Hematopoietic multipotent progenitor cell (in vitro differentiated cells): ENCODE data around the gene PROB1. TPM values are rescaled to one million over a fixed set of nuclear protein-coding genes. Genes with fewer than 3 reads are reported as not detected.
A peak's percentile ranks its signal among the peaks of the same experiment; 100 is the strongest.
"Not testable (repeated sequence)": the region's sequence is repeated elsewhere in the genome, so short reads cannot be mapped to it uniquely, and the experiment has no call there.

Source experiments
- DNase-seq, 3 donors: peaks; one replicate each; pipeline ENCODE4 v3.0.0-alpha.2; 2011 to 2015; ENCODE audit warnings: low read depth in 2 of 3, low spot score in 2 of 3
- total RNA-seq: library from RNA; depleted of rRNA; stranded (reverse); fragments of >200 nt; gene quantifications from one replicate; pipeline ENCODE4 v1.2.3, GENCODE V29; 2012

Gene PROB1
- total RNA-seq, 1 donor, result 2.4 TPM

DNA sequence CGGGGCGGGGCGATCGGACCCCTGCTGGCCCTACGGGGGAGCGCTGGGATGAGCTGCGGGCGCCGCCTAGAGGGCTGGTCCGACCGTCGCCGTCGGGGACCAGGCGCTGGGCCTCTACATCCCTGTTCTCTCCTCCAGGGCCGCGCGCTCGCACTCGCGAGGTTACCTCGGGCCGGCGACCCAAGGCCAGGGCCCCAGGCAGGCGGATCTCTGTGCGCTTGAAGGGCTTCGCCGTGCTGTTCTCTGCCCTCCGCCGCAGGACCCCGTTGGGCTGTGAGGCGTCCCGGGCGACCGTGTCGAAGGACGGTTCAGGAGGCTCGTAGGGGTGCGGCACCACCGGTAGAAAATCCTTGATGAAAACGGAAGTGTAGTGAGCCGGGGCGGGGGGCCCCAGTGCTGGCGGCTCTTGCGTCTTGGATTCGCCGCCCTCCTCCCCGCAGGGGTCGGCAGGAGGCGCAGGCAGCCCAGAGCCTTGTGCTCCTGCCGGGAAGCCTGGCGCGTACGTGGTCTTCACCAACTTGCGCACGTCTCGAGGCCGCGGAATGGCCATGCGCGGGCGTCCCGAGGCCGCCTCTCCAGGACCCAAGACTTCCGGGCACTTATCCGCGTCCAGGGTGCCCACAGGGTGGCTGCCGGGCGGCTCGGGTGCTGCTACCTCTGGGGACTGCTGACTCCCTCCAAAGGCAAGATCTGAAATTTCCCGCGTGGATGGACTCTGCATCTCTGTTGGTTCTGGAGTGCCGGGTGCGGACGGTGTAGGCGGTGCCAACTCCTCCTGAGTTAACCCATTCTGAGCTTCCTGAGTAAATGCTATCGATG is 2.0 kb downstream of the PROB1 start:
- peak; percentile 47 to 92 (median 92) for DNase-seq

DNA sequence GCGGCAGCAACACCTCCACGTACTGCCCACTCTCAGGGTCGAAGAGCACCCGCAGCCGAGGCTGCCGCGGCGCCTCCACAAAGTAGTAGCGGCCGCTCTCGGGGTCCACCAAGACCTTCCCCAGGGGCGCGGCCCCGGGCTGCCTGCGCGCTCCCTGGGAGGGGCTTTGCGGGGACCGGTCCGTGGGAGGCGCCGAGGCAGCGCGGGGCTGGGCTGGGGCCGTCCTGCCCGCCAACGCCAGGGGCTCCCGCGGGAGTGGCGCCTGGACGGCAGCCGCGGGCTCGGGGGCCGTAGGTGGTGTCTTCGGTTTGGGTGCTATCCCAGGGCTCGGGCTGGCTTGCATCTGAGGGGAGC is 2.6 kb downstream of the PROB1 start:
- no peak for DNase-seq

DNA sequence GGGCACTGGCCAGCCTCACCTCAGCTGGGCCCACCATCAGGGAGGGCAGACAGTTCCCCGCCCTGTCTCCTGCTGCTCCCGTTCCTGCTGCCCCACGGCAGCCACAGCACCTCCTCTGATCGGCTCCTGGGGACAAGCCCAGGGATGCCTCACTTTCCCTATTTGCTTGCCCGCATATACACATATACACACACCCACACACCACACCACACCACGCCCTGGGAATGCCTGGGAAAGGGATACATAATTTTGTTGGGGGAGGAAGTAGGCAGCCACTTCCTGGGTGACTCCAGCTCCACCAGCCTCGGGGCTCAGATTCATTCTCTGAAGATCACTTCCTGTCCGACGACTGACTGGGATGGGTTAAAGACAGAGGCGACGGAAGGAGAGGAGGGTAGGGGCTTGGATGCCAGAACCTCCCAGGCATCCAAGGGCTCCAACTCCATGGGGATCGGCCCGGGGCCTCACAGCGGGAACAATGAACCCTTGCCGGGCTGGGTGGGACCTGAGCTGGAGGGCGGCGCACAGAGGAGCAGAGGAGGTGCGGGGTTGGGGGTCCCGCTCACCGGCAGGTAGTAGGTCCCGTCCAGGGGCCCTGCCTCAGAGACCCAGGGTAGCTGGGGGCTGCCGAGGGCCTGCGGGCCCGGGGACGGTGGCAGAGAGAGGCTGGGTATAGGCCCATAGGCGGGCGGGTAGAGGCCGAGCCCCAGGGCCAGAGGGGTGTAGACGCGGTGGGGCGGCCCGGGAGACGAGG is 3.2 kb downstream of the PROB1 start:
- DNase-seq, result peak in 1 of 3 donors; percentile 20

DNA sequence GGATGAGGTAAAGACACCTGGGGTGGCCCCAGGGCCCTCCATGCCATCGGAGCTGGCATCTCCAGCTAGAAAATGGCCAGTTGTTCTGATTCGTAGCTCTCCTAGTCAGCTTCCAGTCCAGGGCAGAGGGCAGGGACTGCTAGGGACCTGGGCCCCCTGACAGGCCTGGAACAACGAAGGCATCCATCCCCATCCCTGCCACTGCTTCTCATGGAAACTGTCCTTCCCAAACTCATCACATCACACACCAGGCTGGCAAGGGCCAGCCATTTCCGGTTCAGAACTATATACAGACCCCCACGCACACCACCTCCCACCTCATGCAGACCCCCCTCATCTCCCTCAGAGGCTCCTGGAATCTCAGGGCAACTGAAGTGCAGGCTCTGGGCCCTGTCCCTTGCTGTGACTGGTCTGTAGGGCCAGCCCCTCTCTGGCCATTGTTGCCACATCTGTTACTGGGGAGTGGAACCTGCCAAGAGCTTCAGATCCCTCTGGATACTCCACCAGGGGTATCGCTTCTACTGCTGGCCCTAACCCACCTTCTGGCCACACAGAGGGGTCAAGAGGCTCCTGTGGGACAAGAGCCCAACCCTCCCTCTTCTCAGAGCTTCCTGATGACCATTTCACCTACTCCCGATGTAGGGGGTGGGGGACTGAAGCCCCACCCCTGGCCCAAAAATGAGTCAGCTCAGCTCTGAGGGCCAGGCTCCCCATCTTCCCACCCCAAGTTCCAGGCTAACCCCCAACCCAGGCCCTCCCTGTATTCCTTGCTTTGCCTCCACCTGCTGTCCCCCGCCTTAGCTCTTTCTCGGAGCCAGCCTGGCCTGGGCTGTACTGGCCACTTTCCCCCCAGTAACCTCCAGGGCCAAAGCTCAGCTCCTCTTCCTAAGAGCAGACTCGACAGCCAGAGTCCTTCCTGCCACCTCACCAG is 4.0 kb downstream of the PROB1 start:
- DNase-seq, result no peak

DNA sequence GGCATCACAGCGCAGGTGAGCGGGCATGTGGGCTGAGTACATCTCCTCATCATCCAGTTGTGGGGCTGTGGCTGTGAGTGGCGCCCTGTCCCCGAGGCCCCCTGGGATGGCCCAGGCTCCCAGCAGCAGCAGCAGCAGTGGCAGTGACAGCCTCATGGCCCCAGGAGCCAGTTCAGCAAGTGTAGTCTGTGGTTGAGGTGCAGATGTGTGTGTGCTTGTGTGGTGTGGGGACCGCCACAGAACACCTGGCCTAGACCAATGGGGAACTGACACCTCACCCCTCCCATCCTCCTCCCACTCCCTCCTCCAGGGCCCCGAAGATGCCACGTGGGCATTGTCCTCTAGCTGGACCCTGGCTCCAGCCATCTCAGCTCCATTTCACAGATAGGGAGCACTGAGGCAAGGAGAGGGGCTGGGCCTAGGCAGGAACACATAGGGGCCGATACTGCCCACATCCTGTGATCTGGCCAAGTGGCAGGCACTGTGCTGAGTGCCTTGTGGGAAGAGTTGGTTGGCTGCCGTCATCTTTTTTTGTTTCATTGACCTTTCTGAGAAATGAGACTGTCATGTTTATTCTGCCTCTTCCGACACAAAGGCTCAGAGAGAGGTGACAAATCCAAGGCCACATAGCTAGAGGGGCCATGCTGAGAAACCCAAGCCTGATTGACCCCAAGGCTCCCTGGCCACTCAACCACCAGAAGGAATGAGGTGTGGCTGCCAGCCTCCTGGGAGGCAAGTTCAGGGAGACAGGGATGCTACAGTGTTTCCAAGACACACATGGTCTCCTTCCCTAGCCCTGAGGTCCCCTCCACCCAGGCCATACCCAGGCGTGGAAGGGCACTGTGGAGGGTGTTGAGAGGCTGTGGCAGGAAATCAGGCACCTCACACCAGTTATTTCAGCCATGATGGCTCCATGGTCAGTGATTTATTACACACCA is 4.9 kb downstream of the PROB1 start, which contains the start of gene MZB1:
TSS of gene MZB1 (minus strand) at position 213 of the 938 bp plus-strand sequence. CDS start at position 156, 57 bp downstream.
- DNase-seq, result peak in 2 of 3 donors; percentile 79 to 90

DNA sequence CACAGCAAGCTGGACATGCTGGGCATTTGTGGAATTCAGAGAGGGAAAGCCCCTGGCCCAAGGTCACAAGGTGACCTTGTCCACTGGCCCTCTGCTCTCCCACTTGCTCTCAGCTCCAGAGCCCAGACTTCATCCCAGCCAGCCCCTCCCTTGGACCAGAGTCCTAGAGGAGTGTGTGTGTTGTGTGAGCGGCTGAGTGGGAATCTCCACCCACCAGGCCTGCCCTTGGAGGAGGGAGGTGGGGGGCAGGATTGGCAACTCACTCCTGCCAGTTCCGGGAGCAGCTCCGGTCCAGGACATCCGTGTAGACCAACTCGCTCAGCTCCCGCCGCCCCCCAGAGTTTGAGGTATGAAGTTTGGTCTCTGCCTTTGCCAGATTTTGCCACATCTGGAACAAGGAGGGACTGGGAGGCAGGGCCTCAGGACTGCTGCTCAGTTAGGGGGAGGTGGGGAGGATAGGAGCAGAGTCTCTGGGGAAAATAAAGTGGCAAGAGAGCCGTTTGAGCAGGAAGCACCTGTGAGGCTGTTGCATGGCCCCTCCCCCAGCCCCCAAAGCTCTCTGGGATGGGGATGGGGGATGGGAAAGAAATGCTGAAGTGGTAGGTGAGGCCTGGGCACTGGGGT is 6.6 kb downstream of the PROB1 start:
- peak in 2 of 3 donors; percentile 87 to 93 for DNase-seq

DNA sequence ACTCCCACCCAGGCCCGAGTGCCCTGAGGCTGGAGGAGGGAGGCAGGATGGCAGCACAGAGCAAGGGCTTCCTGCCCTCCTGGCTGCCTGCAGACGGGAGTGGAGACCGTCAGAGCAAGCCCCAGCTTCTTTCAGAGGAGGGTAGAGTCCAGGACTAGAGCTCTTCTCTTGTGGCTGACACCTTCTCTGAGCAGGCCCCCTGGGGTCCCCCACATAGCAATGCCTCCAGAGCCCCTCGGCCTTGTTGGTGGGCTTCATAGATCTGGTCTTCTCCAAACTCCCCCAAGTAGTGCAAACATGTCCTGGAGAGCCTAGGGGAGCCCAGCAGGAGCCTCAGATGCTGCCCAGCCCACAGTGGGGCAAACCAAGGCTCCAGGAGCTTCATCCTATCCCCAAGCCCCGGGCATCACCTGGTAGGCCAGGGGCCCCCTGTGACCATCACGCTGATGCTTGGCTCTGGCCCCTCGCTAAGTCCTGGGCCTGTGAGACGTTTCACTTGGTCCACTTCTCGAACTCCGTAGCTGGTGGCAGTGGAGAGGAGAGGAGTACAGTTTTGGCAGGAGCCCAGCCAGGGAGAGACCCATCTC is 7.2 kb downstream of the PROB1 start:
- peak in 1 of 3 donors; percentile 16 for DNase-seq

DNA sequence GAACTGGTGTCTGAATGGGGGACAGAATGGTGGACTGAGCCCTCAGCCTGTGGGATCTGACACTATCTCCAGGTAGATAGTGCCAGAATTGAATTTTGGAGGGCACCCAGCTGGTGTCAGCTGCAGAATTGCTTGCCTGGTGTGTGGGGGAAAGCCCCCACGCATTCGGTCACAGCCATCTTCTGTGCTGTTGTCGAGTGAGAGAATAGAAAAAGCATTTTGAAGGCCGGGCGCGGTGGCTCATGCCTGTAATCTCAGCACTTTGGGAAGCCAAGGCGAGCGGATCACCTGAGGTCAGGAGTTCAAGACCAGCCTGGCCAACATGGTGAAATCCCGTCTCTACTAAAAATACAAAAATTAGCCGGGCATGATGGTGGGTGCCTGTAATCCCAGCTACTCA is 7.9 kb downstream of the PROB1 start:
- not testable (repeated sequence) for DNase-seq

DNA sequence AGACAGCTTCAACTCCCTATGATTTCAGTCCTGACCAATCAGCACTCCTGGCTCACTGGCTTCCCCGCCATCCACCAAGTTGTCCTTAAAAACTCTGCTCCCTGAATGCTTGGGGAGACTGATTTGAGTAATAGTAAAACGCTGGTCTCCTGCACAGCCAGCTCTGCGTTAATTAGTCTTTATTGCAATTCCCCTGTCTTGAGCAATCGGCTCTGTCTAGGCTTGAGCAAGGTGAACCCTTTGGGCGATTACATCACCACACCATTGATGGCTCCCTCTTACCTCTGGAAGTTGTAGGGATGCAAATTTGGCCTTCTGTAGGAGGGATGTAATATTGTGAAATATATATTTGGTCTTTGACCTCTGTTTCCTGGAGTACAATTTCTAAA is 8.9 kb downstream of the PROB1 start:
- no peak for DNase-seq

DNA sequence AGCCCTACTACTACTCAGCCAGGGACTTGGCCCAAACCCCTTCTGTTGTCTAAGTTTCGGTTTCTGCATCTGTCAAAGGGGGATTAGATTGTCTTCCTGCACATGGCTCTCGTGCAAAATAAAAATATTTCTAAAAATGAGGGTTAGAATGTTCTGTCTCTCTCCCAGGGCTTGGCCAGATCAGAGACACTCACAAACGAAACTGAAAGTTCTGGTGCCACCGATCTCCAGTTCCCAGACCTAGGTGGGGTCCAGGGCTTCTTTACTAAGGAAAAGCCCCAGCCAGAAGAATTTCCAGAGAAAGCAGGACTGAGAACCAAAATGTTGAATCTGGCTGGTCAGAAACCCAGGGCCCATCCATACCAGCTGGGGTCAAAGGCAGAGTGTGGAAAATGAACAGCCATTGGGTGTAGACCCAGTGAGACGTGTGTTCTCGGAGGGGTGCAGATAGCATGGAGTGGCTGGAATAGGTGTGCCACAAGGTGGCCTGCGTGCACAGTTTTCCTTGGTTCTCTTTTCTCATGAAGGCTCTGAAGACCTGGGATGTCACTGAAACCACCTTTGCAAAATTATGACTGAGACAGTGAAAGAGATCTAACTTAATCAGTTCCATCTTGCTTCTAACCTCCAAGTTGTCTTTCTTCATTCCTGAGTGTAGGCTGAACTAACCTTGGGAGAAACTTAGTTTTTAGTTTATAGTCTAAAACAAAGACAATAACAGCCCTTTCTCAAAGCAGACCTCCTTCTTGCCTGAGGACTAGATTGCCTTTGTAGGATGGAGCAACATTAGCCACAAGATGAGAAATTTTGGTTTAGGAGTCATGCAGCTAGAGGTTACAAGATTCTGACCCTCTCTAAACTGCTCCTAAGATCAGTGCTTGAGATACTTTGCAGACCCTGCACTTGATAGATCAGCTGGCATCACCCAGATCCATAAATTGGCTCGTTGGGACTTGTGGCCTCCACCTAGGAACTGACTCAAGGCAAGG is 9.5 kb downstream of the PROB1 start:
- peak in 2 of 3 donors; percentile 45 to 48 for DNase-seq

DNA sequence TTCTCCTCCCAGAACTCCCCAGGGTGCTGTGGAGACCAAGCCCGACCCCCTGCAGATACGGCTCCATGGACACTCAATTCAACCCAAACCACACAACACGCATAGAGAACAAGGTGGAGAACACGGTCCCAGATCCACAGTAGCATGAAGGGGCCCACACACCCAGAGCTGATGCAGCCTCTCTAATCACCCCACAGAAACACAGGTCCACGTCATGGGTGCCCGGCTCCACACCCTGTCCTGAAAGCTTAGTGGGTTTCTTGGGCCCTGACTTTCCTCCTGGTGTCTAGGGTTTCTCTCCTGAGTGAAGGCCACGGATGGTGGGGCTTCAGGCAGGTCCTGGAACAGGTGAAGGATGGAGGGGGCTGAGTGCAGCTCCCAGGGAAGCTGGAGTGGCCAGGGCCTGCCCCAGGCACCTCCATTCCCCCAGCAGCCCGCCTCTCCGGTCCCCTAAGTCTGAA is 10.3 kb downstream of the PROB1 start:
- DNase-seq, result no peak

DNA sequence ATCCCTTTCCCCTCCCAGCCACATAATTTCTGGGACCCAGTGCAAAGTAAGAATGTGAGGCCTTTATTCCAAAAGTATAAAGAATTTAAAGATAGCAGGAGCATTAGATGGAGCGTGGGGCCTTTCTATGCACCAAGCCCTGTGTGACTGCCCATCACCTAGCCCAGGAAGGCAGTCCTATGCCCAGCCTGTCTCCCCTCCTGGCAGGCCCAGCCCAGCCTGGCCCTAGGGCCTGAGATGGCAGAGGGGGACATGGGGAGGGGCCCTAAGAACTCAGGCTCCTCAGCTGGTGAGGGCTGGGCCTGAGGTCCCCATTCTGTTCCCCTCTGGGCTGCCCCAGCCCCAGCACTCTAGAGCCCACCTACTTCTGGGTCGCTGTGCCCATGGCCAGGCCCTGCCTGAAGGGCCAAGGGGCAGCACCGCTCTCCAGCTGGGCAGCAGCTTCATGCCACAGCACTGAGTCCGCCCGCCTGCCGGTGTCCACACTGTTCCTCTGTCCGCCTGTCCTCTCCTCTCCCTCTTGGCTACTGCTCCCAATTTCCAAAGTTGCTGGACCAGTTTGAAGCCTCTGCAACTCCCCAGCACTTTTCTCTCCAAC is 10.8 kb downstream of the PROB1 start:
- no peak for DNase-seq

DNA sequence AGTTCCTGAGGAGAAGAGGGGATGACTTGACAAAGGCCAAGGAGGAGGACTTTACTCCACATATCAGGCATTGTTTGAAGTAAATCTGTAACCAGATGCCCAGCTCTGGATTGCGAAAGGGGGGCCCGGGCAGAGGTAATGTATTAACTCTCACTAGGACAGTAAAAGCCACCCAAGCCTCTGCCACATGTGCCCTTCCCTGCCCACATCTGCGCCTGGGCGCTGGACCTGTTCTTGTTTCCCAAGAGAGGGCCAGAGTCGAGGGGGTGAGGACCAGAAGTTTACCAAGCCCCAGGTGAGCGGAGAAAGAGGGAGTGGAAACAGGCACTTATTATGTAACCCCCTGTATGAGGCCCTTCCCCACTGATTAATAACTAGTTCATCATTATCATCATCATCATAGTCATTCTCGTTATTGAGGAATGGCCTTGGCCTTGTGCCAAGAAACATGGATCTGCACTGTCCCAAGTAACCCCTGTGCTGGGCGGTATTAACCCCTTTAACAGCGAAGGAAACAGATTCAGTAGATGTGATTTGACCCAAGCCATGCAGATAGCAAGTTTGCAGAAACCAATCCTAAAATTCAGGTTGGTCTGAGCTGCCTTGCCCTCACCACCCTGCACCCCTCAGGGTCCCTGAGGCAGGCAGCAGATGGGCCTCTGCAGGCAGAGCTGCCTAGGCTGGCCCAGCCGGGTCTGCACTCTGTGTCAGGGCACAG is 11.5 kb downstream of the PROB1 start, which contains the start of gene SLC23A1:
TSS of gene SLC23A1 (minus strand) at position 23 of the 718 bp plus-strand sequence. CDS start 44 bp downstream, outside the sequence.
- no peak for DNase-seq

DNA sequence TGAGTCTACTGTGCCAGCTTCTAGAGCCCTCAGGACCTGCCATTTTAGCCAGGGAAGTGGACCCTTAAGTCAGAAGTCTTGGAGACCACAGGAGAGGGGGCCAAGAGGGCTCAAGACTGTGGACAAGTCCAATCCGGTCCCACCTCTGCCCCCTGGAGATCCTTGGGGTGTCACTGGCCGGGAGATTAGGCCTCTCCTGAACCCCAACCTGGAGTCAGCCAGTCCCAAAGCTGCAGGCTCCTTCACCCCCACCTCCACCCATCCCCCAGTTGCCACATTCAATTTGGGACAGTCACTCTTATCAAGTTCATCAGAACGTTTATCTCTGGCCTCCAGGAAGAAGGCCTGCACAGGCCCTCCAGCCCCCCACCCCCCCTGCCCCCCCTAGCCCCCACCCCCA is 12.1 kb downstream of the PROB1 start:
- DNase-seq, result no peak

DNA sequence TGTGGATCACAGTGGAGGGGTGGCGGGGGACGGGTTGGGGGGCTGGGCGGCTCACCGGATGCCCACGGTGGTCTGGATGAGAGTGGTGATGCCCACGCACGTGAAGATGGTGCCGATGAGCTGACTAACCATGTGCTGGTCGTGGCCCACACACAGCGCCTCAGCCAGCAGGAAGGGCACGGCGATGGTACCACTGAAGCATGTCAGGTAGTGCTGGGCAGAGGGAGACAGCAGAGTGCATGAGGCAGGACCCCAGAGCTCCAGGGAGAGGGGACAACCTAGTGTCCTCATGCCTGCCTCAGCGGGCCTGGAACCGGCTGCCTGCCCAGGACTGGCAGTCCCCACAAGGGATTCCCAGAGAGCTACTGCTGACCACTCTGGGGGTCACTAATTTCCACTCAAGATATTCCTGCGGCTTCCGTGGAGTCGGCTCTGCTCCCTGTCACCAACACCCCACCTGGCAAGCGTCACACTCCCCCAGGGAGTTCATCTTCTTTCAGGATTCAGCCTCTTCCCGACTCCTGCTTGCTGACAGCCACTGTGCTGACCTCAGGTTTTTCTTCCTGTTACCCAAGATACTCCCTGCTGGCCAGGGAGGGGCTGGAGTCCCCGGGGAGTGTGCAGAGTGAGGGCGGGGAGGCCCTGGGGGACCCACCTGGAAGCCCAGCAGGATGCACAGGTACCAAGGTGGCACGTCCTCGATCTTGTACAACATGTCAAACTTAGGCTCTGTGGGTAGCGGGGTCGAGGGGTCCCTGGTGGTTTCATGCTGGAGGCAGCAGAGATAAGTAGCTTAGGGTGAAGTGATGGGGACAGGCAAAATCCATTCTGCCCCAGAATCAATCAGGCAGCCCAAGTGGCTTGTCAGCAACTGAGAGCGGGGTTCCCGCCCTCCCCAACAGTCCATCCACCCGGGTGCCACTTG is 12.8 kb downstream of the PROB1 start:
- DNase-seq, result no peak
